Activated naive CD8-positive, alpha-beta T cell treated with anti-CD3 and anti-CD28 coated beads for 36 hours (primary cell): ENCODE measurements around the gene FAM3C. TPM values are rescaled to one million over a fixed set of nuclear protein-coding genes. Genes with fewer than 3 reads are reported as not detected.

Experiments used
- DNase-seq: peaks from one replicate; pipeline ENCODE4 v3.0.0; 2021
- H3K27ac Mint-ChIP-seq: one replicate; pipeline ENCODE4 v1.8.0; 2022; ENCODE audit warnings: mild to moderate bottlenecking, moderate library complexity, mixed read lengths
- H3K27me3 Mint-ChIP-seq: one replicate; pipeline ENCODE4 v1.8.0; 2022; ENCODE audit warnings: mild to moderate bottlenecking, mixed read lengths
- H3K36me3 Mint-ChIP-seq: one replicate; pipeline ENCODE4 v1.8.0; 2021; ENCODE audit warnings: mild to moderate bottlenecking, mixed read lengths
- H3K4me1 Mint-ChIP-seq: one replicate; pipeline ENCODE4 v1.8.0; 2021; ENCODE audit warnings: mixed read lengths
- H3K4me3 Mint-ChIP-seq: one replicate; pipeline ENCODE4 v1.8.0; 2022; ENCODE audit warnings: mild to moderate bottlenecking, moderate library complexity, mixed read lengths
- H3K9me3 Mint-ChIP-seq: one replicate; pipeline ENCODE4 v1.8.0; 2022; ENCODE audit warnings: mixed read lengths
- total RNA-seq, 2 experiments: library from RNA; stranded (reverse); gene quantifications; one replicate each; pipeline ENCODE4 v1.2.3, GENCODE V29; 2021

Gene FAM3C
- total RNA-seq, 2 experiments from 2014 or later = 25.7 to 27.0 TPM

GRCh38 chr7:121395494-121395960, 581 bp downstream of the FAM3C start:
- Mint-ChIP-seq H3K4me3 (peak overlapping the region; percentile 92), H3K9me3 (peaks cover 6% of the 10 kb centered on the region), H3K27ac (peak overlapping the region; percentile 79), H3K27me3 (no peaks in the 10 kb centered on the region), H3K4me1 (peaks cover 36% of the 10 kb centered on the region), H3K36me3 (peaks cover 19% of the 10 kb centered on the region)
- peak; percentile 68 for DNase-seq

- Mint-ChIP-seq H3K27ac (no peak overlapping the region), H3K36me3 (peaks cover 19% of the 10 kb centered on the region), H3K4me1 (peaks cover 40% of the 10 kb centered on the region), H3K27me3 (no peaks in the 10 kb centered on the region), H3K4me3 (peak overlapping the region; percentile 61), H3K9me3 (peaks cover 6% of the 10 kb centered on the region)
- DNase-seq = no peak
Observed at GRCh38 chr7:121394709-121395140, 1.4 kb downstream of the FAM3C start.

- Mint-ChIP-seq H3K27ac (no peak overlapping the region), H3K4me1 (peaks cover 58% of the 10 kb centered on the region), H3K9me3 (peaks cover 6% of the 10 kb centered on the region)
Observed at GRCh38 chr7:121393005-121393366, 3.1 kb downstream of the FAM3C start.

GRCh38 chr7:121392277-121393004, 3.7 kb downstream of the FAM3C start:
- H3K27ac Mint-ChIP-seq = no peak overlapping the region

More at GRCh38 chr7:121393005-121393366, 3.1 kb downstream of the FAM3C start:
- no peak for DNase-seq
- Mint-ChIP-seq H3K36me3 (peaks cover 19% of the 10 kb centered on the region), H3K4me3 (no peak overlapping the region), H3K27me3 (no peaks in the 10 kb centered on the region)

GRCh38 chr7:121391686-121392085, 4.4 kb downstream of the FAM3C start:
- no peak overlapping the region for H3K27ac Mint-ChIP-seq
- H3K4me3 Mint-ChIP-seq = no peak overlapping the region
- peaks cover 58% of the 10 kb centered on the region for H3K4me1 Mint-ChIP-seq
- peaks cover 19% of the 10 kb centered on the region for H3K36me3 Mint-ChIP-seq
- no peak for DNase-seq
- H3K9me3 Mint-ChIP-seq = peaks cover 6% of the 10 kb centered on the region
- H3K27me3 Mint-ChIP-seq = no peaks in the 10 kb centered on the region

More at GRCh38 chr7:121392277-121393004, 3.7 kb downstream of the FAM3C start:
- no peaks in the 10 kb centered on the region for H3K27me3 Mint-ChIP-seq
- DNase-seq = no peak
- no peak overlapping the region for H3K4me3 Mint-ChIP-seq
- H3K36me3 Mint-ChIP-seq = peaks cover 19% of the 10 kb centered on the region
- peaks cover 58% of the 10 kb centered on the region for H3K4me1 Mint-ChIP-seq
- H3K9me3 Mint-ChIP-seq = peaks cover 6% of the 10 kb centered on the region

- H3K9me3 Mint-ChIP-seq = peaks cover 6% of the 10 kb centered on the region
- H3K27me3 Mint-ChIP-seq = no peaks in the 10 kb centered on the region
- no peak overlapping the region for H3K27ac Mint-ChIP-seq
- peaks cover 66% of the 10 kb centered on the region for H3K4me1 Mint-ChIP-seq
- peaks cover 19% of the 10 kb centered on the region for H3K36me3 Mint-ChIP-seq
- no peak for DNase-seq
- H3K4me3 Mint-ChIP-seq = no peak overlapping the region
Observed at GRCh38 chr7:121390617-121391016, 5.5 kb downstream of the FAM3C start.

GRCh38 chr7:121390109-121390508, 6.0 kb downstream of the FAM3C start:
- Mint-ChIP-seq H3K9me3 (peaks cover 6% of the 10 kb centered on the region), H3K4me1 (peaks cover 70% of the 10 kb centered on the region), H3K27me3 (no peaks in the 10 kb centered on the region), H3K36me3 (peaks cover 19% of the 10 kb centered on the region), H3K27ac (no peak overlapping the region), H3K4me3 (no peak overlapping the region)
- no peak for DNase-seq

- H3K4me3 Mint-ChIP-seq = no peak overlapping the region
- H3K27me3 Mint-ChIP-seq = no peaks in the 10 kb centered on the region
Observed at GRCh38 chr7:121388950-121389349, 7.2 kb downstream of the FAM3C start.

GRCh38 chr7:121385800-121386179, 10.3 kb downstream of the FAM3C start:
- Mint-ChIP-seq H3K27me3 (no peaks in the 10 kb centered on the region), H3K4me3 (no peak overlapping the region), H3K36me3 (peaks cover 9% of the 10 kb centered on the region), H3K27ac (no peak overlapping the region), H3K4me1 (peaks cover 74% of the 10 kb centered on the region), H3K9me3 (no peaks in the 10 kb centered on the region)
- no peak for DNase-seq

More at GRCh38 chr7:121388950-121389349, 7.2 kb downstream of the FAM3C start:
- H3K27ac Mint-ChIP-seq = no peak overlapping the region
- peaks cover 6% of the 10 kb centered on the region for H3K9me3 Mint-ChIP-seq
- no peak for DNase-seq
- H3K36me3 Mint-ChIP-seq = peaks cover 16% of the 10 kb centered on the region
- H3K4me1 Mint-ChIP-seq = peaks cover 75% of the 10 kb centered on the region

GRCh38 chr7:121385056-121385799, 10.9 kb downstream of the FAM3C start:
- DNase-seq = no peak
- peak overlapping the region; percentile 59 for H3K27ac Mint-ChIP-seq
- H3K36me3 Mint-ChIP-seq = peaks cover 9% of the 10 kb centered on the region
- H3K4me3 Mint-ChIP-seq = no peak overlapping the region
- no peaks in the 10 kb centered on the region for H3K9me3 Mint-ChIP-seq
- peaks cover 72% of the 10 kb centered on the region for H3K4me1 Mint-ChIP-seq
- H3K27me3 Mint-ChIP-seq = no peaks in the 10 kb centered on the region

- H3K36me3 Mint-ChIP-seq = peaks cover 11% of the 10 kb centered on the region
Observed at GRCh38 chr7:121384265-121384664, 11.8 kb downstream of the FAM3C start.

GRCh38 chr7:121383235-121383910, 12.7 kb downstream of the FAM3C start:
- H3K36me3 Mint-ChIP-seq = peaks cover 11% of the 10 kb centered on the region
- no peak overlapping the region for H3K4me3 Mint-ChIP-seq
- H3K27ac Mint-ChIP-seq = peak overlapping the region; percentile 16

More at GRCh38 chr7:121384265-121384664, 11.8 kb downstream of the FAM3C start:
- H3K4me3 Mint-ChIP-seq = no peak overlapping the region
- no peaks in the 10 kb centered on the region for H3K9me3 Mint-ChIP-seq
- peaks cover 65% of the 10 kb centered on the region for H3K4me1 Mint-ChIP-seq
- no peaks in the 10 kb centered on the region for H3K27me3 Mint-ChIP-seq
- peak overlapping the region; percentile 59 for H3K27ac Mint-ChIP-seq
- DNase-seq = no peak

GRCh38 chr7:121382473-121382872, 13.6 kb downstream of the FAM3C start:
- Mint-ChIP-seq H3K9me3 (no peaks in the 10 kb centered on the region), H3K27ac (no peak overlapping the region), H3K4me1 (peaks cover 52% of the 10 kb centered on the region), H3K27me3 (no peaks in the 10 kb centered on the region), H3K36me3 (peaks cover 13% of the 10 kb centered on the region), H3K4me3 (no peak overlapping the region)
- DNase-seq = no peak

More at GRCh38 chr7:121383235-121383910, 12.7 kb downstream of the FAM3C start:
- no peaks in the 10 kb centered on the region for H3K27me3 Mint-ChIP-seq
- no peak for DNase-seq
- peaks cover 56% of the 10 kb centered on the region for H3K4me1 Mint-ChIP-seq
- H3K9me3 Mint-ChIP-seq = no peaks in the 10 kb centered on the region

- H3K4me1 Mint-ChIP-seq = peaks cover 44% of the 10 kb centered on the region
- DNase-seq = no peak
- H3K9me3 Mint-ChIP-seq = no peaks in the 10 kb centered on the region
- H3K4me3 Mint-ChIP-seq = no peak overlapping the region
- no peak overlapping the region for H3K27ac Mint-ChIP-seq
- no peaks in the 10 kb centered on the region for H3K27me3 Mint-ChIP-seq
- H3K36me3 Mint-ChIP-seq = peaks cover 26% of the 10 kb centered on the region
Observed at GRCh38 chr7:121379930-121380329, 16.2 kb downstream of the FAM3C start.

- H3K9me3 Mint-ChIP-seq = no peaks in the 10 kb centered on the region
- no peaks in the 10 kb centered on the region for H3K27me3 Mint-ChIP-seq
- no peak for DNase-seq
- peaks cover 30% of the 10 kb centered on the region for H3K4me1 Mint-ChIP-seq
- no peak overlapping the region for H3K4me3 Mint-ChIP-seq
- no peak overlapping the region for H3K27ac Mint-ChIP-seq
- H3K36me3 Mint-ChIP-seq = peaks cover 28% of the 10 kb centered on the region
Observed at GRCh38 chr7:121376979-121377378, 19.1 kb downstream of the FAM3C start.
